Osteoblast (primary cell): ENCODE results near the gene PRDM5. TPM values are rescaled to one million over a fixed set of nuclear protein-coding genes. Genes with fewer than 3 reads are reported as not detected.

Source experiments
- DNase-seq: peaks from one replicate; pipeline ENCODE4 v3.0.0; 2011; ENCODE audit warnings: low spot score, mixed read lengths; ENCODE audit not compliant: insufficient read length; ENCODE audit errors: missing footprints
- H2AFZ ChIP-seq: 2 replicates; pipeline ENCODE4 v1.6.0; 2011; ENCODE audit warnings: mild to moderate bottlenecking, low read length
- H3K27ac ChIP-seq: 2 replicates; pipeline ENCODE4 v1.5.1; 2011; ENCODE audit warnings: mild to moderate bottlenecking, low read depth, low read length, moderate library complexity
- H3K27me3 ChIP-seq: 2 replicates; pipeline ENCODE4 v1.6.0; 2012; ENCODE audit warnings: mild to moderate bottlenecking, control low read depth, inconsistent platforms, low read length, moderate library complexity; ENCODE audit not compliant: insufficient read depth
- H3K36me3 ChIP-seq: 2 replicates; pipeline ENCODE4 v1.5.1; 2011; ENCODE audit warnings: mild to moderate bottlenecking, low read length, control low read depth, moderate library complexity; ENCODE audit not compliant: insufficient read depth
- H3K4me1 ChIP-seq: 2 replicates; pipeline ENCODE4 v1.5.1; 2011; ENCODE audit warnings: mild to moderate bottlenecking, low read length, control low read depth, moderate library complexity; ENCODE audit not compliant: insufficient read depth
- H3K4me2 ChIP-seq: 2 replicates; pipeline ENCODE4 v1.6.0; 2011; ENCODE audit warnings: mild to moderate bottlenecking, low read length; ENCODE audit not compliant: insufficient read depth
- H3K4me3 ChIP-seq: fragments of 200-600 bp; sonication (generic); 3 replicates; pipeline ENCODE4 v1.5.1; 2012; ENCODE audit warnings: mild to moderate bottlenecking, low read length, inconsistent platforms; ENCODE audit not compliant: insufficient read depth
- H3K79me2 ChIP-seq: 2 replicates; pipeline ENCODE4 v1.6.0; 2012; ENCODE audit warnings: mild to moderate bottlenecking, low read length, control low read depth, inconsistent platforms; ENCODE audit not compliant: insufficient read depth
- H3K9me3 ChIP-seq: 2 replicates; pipeline ENCODE4 v1.5.1; 2011; ENCODE audit warnings: low read depth, low read length, control low read depth
- H4K20me1 ChIP-seq: 2 replicates; pipeline ENCODE4 v1.6.0; 2012; ENCODE audit warnings: mild to moderate bottlenecking, low read length, control low read depth; ENCODE audit not compliant: insufficient read depth
- total RNA-seq: library from RNA; depleted of rRNA; stranded (reverse); fragments of >200 nt; gene quantifications from 2 replicates; pipeline ENCODE4 v1.2.3, GENCODE V29; 2012
- TF ChIP-seq, protein P1 (sequence below): IDR thresholded peaks from 2 replicates; pipeline ENCODE4 v1.5.1; 2011; ENCODE audit warnings: mild to moderate bottlenecking, low read depth, low read length, moderate library complexity; ENCODE audit errors: extremely low read depth

The PRDM5 gene
- total RNA-seq, 1 donor: 39.4 TPM

DNA sequence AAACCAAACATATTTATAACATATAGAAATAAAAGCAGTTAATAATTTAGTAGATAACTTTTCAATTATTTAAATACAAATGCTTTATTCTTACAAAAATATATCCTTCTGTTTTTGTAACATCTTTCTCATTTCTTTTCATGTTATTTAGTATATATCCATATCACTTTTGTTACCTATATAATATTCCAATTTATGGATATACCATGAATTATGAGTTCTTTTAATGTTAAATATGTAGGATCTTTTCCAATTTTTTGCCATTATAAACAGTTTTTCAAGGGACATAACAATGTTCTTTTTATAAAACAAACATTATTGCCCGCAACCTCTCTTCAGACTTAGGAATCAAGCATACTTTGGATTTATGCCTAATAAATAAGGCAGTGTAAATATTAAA, 151.6 kb downstream of the PRDM5 start:
- Histone ChIP-seq H3K36me3 (no peaks in the 10 kb centered on the region), H3K9me3 (no peaks in the 10 kb centered on the region), H3K79me2 (no peaks in the 10 kb centered on the region), H3K4me1 (no peaks in the 10 kb centered on the region), H3K4me3 (no peak overlapping the region), H3K27me3 (no peaks in the 10 kb centered on the region), H2AFZ (no peak overlapping the region), H3K27ac (no peak overlapping the region), H3K4me2 (no peak overlapping the region), H4K20me1 (no peaks in the 10 kb centered on the region)
- DNase-seq: peak; percentile 21
- TF ChIP-seq, protein P1, sequence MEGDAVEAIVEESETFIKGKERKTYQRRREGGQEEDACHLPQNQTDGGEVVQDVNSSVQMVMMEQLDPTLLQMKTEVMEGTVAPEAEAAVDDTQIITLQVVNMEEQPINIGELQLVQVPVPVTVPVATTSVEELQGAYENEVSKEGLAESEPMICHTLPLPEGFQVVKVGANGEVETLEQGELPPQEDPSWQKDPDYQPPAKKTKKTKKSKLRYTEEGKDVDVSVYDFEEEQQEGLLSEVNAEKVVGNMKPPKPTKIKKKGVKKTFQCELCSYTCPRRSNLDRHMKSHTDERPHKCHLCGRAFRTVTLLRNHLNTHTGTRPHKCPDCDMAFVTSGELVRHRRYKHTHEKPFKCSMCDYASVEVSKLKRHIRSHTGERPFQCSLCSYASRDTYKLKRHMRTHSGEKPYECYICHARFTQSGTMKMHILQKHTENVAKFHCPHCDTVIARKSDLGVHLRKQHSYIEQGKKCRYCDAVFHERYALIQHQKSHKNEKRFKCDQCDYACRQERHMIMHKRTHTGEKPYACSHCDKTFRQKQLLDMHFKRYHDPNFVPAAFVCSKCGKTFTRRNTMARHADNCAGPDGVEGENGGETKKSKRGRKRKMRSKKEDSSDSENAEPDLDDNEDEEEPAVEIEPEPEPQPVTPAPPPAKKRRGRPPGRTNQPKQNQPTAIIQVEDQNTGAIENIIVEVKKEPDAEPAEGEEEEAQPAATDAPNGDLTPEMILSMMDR: no peak

DNA sequence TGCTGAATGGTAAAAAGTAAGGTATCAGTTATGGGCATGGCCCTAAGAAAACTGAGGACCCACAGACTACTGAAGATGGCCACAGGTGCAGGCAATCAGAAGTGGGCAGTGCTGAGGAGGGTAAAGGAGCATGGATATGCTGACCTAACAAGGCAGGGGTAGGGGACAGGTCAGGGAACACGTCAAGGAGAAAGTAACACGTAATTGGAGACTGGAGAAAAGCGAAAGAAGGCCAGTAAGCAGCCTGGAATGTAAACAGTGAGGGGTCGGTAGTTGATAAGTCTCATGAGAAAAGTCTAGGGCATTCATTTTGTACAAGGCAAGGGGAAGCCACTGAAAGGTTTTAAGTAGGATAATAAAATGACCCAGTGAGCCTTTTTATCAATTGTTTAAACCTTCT, 153.3 kb downstream of the PRDM5 start:
- Histone ChIP-seq H4K20me1 (no peaks in the 10 kb centered on the region), H3K27me3 (no peaks in the 10 kb centered on the region), H2AFZ (no peak overlapping the region), H3K79me2 (no peaks in the 10 kb centered on the region), H3K4me2 (peak overlapping the region; percentile 43), H3K4me3 (no peak overlapping the region), H3K36me3 (no peaks in the 10 kb centered on the region), H3K9me3 (no peaks in the 10 kb centered on the region), H3K4me1 (no peaks in the 10 kb centered on the region), H3K27ac (no peak overlapping the region)
- DNase-seq: peak; percentile 61
- TF ChIP-seq, protein P1: no peak

DNA sequence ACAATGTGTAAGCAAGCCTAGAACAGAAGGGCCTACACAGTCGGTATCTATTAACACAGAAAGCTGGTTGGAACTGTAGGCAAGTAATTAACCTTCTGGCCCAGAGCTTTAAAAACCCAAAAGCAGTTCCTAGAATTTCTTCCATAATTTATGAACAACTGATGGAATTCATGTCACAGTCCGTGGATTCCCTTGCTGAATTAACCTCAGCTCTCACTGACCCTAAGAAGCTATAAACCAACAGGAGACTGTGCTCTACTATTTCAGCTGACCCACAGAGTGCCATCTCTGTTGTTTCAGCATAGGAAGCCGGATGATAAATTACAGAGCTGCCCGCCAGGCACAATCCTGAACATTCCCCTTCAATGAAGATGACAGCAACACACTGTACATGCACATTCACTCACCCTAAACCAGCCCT, 157.3 kb downstream of the PRDM5 start:
- TF ChIP-seq, protein P1: no peak
- no peak for DNase-seq

DNA sequence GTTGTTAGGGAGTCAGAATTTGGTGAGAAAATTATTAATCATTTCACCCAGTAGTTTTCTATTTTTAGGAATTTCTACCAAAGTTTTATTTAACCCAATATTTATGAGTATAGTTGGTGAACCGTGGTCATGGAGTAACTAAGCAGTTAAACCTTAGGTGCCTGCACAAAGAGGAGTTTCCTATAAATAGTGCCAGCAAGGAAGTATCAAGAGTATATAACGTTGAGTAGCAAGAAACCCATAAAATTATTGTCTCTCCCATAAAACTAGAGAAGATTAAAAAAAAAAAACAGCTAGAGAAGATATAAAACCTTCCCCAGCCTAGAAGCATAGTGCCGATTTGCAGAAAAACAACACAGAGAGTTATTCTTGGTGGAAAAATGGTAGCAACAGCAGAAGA, 158.9 kb downstream of the PRDM5 start:
- Histone ChIP-seq H3K27me3 (no peaks in the 10 kb centered on the region), H3K79me2 (no peaks in the 10 kb centered on the region), H3K36me3 (no peaks in the 10 kb centered on the region), H3K4me3 (no peak overlapping the region), H2AFZ (no peak overlapping the region), H3K4me1 (no peaks in the 10 kb centered on the region), H3K27ac (no peak overlapping the region), H3K4me2 (no peak overlapping the region), H3K9me3 (no peaks in the 10 kb centered on the region), H4K20me1 (no peaks in the 10 kb centered on the region)
- no peak for DNase-seq
- TF ChIP-seq, protein P1: no peak

More for the DNA sequence above, 157.3 kb downstream of the PRDM5 start:
- Histone ChIP-seq H4K20me1 (no peaks in the 10 kb centered on the region), H3K4me1 (no peaks in the 10 kb centered on the region), H3K9me3 (no peaks in the 10 kb centered on the region), H3K4me2 (no peak overlapping the region), H3K27me3 (no peaks in the 10 kb centered on the region), H3K79me2 (no peaks in the 10 kb centered on the region), H3K4me3 (no peak overlapping the region), H3K27ac (no peak overlapping the region), H2AFZ (no peak overlapping the region), H3K36me3 (no peaks in the 10 kb centered on the region)
